ENCODE data around the gene ABCC6.
"Not testable (repeated sequence)": the region's sequence is repeated elsewhere in the genome, so short reads cannot be mapped to it uniquely, and the experiment has no call there.

ABCC6 gene

DNA sequence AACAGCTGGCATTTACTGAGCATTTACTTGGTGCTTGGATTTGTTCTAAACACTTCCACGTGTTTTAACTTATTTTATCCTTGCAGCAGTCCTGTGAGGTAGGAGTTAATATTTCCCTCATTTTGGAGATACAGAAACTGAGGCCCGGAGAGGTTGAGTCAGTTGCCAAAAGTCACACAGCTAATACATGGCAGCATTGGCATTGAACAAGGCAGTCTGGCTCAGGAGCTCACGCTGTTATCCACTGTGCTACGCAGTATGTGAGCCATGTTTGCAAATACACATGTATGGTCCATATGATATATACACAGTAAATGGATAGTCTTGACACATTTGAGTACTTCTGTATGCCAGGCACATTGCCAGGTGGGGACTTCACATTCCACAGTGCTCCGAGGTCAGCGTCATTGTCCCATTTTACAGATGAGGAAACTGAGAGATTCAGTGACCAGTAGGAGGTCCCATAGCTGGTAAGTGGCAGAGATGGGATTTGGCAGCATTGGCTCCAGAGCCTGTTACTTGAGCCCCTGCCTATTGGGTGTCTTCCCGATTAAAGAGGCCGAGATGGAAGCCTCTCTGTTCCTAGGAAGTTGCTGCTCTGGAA is 110.7 kb downstream of the ABCC6 start:
- DNase-seq (ENCODE audit: low read depth): no peak

DNA sequence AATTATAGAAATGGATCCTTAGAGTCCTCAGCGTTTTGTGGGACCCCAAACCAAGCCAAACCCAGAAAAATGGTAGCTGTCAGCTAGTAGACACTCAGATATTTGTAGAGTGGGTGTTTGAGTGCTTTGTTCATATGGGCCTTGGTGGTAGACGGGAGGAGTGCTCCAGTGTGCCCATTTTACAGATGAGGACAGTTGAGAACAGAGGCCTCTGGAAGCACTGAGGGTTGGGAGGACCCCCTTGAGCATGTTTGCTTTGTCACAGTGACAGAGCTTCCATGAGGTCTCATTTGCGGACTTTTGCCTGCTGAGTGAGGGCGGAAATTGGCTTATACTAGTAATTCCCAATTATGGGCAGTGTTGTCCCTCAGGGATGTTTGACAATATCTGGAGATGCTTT is 111.7 kb downstream of the ABCC6 start:
- DNase-seq (ENCODE audit: low read depth): no peak

- DNase-seq (ENCODE audit: low read depth): no peak
These were observed 113.2 kb downstream of the ABCC6 start for GRCh38 chr16:16110111-16110490.

DNA sequence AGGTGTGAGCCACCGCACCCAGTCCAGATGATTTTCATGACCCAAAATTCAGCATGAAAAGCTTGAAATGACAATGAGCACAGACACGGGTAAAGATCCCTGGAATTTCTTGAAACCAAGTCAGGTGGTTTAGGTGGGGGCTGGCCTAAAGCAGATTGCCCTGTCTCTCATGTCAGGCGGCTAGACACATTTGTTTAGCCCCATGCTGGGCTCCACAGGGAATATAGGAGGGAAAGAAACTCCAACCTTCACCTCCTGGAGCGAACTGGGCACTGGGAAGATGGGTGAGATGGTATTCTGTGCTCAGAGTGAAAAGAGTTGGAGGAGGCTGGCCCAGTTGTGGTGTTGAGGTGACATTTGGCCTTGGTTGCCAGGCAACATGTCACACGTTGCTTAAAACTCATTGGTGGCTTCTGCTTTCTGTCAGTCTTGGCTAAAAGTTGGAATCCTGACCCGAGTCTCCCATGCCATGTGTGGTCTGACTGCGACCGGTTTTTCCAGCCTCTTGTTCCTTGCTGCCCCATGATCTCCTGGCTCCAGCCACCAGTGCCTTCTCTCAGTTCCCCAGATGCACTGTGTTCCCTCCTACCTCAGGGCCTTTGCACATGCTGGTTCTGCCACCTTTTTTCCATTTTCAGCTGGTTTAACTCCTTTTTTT is 113.7 kb downstream of the ABCC6 start:
- DNase-seq (ENCODE audit: low read depth): no peak

DNA sequence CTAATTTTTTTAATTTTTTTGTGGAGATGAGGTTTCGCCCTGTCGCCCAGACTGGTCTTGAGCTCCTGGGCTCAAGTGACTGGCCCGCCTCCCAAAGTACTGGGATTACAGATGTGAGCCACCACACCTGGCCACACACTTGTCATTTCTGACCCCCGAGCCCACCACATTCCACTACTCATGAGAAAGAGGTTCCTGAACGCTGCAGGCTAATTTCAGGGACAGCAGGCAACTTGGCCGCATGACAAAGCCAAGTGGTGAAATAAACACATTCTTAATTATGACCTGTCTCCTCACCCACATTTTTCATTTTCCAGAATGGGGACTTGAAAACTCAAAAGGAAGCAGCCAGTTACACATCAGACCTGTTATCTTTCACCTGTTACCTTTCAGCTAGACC is 114.5 kb downstream of the ABCC6 start:
- no peak for DNase-seq (ENCODE audit: low read depth)

- no peak for DNase-seq (ENCODE audit: low read depth)
These were observed 115.5 kb downstream of the ABCC6 start for GRCh38 chr16:16107839-16108238.

- DNase-seq (ENCODE audit: low read depth): no peak
These were observed 116.8 kb downstream of the ABCC6 start for GRCh38 chr16:16106466-16106865.

DNA sequence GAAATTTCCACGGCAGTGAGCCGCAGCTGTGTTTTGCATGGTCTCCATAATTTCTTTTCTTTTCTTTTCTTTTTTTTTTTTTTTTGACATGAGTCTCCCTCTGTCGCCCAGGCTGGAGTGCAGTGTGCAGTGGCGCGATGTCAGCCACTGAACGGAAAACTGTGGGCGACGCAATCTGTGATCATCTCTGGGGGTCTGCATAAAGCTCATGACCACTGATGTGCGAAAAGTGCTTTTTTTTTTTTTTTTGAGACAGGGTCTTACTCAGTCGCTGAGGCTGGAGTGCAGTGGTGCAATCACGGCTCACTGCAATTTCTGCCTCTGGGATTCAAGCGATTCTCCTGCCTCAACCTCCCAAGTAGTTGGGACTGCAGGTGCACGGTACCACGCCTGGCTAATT is 117.6 kb downstream of the ABCC6 start:
- DNase-seq (ENCODE audit: low read depth): no peak

GRCh38 chr16:16104804-16105141 is 118.5 kb downstream of the ABCC6 start:
- DNase-seq (ENCODE audit: low read depth): not testable (repeated sequence)

GRCh38 chr16:16104132-16104803 is 119.0 kb downstream of the ABCC6 start:
- DNase-seq (ENCODE audit: low read depth): not testable (repeated sequence)

GRCh38 chr16:16102738-16103137 is 120.6 kb downstream of the ABCC6 start:
- DNase-seq (ENCODE audit: low read depth): no peak

DNA sequence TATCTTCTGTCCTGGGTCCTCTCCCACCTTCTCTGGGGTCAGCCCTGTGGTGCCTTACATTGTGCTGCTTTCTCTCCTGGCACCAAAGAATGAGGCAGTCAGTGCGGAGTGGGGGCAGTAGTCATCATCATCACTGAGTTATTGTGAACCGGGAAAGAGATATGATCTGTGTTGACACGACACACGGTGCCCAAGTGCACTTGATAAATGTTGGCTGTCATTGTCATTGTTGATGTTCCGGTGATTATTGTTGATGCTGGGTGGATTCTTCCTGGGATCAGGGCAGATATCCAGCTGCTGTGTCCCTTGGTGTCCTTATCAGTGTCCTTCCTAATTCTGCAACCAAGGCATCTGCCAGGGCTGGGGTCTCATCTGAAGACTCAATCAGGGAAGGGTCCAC is 121.7 kb downstream of the ABCC6 start:
- DNase-seq (ENCODE audit: low read depth): no peak

- DNase-seq (ENCODE audit: low read depth): no peak
These were observed 122.7 kb downstream of the ABCC6 start for GRCh38 chr16:16100631-16101030.

DNA sequence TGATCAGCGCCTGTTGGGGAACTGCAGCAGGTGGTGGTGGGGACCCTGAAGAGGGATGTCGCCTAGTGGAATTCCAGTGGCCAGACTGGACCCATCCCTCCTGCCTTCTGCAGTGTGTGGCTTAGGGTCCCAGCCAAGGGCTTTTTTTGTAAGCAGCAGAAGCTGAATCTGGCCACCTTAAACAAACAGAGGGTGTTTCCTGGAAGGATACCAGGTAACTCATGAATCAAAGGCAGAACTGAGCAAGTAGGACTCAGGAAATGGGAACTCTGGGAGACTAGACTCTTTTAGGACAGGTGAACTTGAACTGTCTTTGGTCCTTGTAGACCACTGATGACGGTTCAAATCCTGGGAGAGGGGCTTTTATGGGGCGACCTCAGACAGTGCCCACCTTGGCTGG is 124.0 kb downstream of the ABCC6 start:
- DNase-seq (ENCODE audit: low read depth): no peak
